ACHN (cell line): ENCODE data around the gene STRA6.

Source experiments
- DNase-seq: peaks from one replicate; pipeline ENCODE4 v3.0.0-alpha.2; 2015
- in situ Hi-C: cut with HindIII; loops from 2 replicates; pipeline ENCODE4 v1.10.0; 2017; ENCODE audit warnings: low sequenced_read_pairs, low pct_ligation_motif_present, low pct_unique_long_range_greater_than_20kb

The STRA6 gene

DNA sequence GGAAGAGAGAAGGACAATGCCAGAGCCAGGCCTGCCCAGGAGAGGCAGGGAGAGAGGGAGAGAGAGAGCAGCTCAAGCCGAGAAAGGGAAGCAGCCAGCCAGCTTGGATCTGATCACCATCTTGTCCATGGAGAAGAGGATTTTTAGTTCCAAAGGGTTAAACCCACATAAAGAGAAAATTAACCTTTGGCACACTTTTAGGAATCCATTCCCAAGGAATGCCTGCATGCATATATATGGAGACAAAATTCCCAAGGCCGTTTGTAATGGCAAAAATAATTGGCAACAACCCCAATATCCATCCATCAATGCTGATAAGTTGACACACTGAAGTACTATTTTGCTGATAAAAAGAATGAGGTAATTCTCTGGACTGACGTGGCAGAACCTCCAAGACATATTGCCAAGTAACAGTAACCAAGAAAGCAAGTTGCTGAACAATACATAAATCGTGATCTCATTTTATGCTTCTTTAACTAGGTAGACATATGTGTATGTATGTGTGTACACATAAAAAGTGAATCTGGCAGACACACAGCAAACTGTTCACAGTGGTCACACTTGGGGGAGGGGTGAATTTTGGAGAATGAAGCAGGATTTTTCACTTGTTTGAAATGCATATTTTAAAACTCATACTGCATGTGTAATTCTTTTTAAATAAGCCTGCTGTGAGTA is 7.5 kb upstream of the STRA6 start:
- DNase-seq, result no peak
- in situ Hi-C loops, result no loop called here

- no peak for DNase-seq
- in situ Hi-C loops, result no loop called here
Observed at GRCh38 chr15:74209560-74209958, 7.0 kb upstream of the STRA6 start.

GRCh38 chr15:74208901-74209559 is 6.4 kb upstream of the STRA6 start:
- DNase-seq, result peak; percentile 24
- in situ Hi-C loops, result no loop called here

DNA sequence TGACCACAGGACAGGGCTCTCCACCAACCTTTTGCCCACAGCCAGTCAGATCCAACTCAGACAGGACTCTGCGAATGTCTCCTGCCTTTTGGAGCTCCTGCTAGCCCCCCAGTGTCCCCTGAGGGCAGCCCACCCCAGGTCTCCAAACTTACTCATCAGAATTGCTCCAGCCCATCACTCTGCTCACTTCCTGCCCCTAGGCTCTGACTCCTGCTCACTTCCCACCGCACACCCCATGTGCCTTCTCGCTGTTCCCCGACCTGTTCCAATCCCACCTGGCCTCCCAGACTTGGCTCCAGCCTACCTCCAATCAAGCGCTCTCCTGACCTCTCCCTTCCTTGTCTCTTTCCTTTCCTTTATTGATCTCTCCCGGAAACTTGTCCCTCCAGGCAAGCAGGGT is 5.9 kb upstream of the STRA6 start:
- in situ Hi-C loops, result no loop called here

GRCh38 chr15:74207652-74208440 is 5.3 kb upstream of the STRA6 start:
- in situ Hi-C loops, result no loop called here
- DNase-seq, result no peak

More for the DNA sequence above, 5.9 kb upstream of the STRA6 start:
- no peak for DNase-seq

- in situ Hi-C loops, result no loop called here
- DNase-seq, result peak; percentile 73
Observed at GRCh38 chr15:74206801-74207281, 4.3 kb upstream of the STRA6 start.

- in situ Hi-C loops, result no loop called here
Observed at GRCh38 chr15:74205582-74205947, 3.0 kb upstream of the STRA6 start.

DNA sequence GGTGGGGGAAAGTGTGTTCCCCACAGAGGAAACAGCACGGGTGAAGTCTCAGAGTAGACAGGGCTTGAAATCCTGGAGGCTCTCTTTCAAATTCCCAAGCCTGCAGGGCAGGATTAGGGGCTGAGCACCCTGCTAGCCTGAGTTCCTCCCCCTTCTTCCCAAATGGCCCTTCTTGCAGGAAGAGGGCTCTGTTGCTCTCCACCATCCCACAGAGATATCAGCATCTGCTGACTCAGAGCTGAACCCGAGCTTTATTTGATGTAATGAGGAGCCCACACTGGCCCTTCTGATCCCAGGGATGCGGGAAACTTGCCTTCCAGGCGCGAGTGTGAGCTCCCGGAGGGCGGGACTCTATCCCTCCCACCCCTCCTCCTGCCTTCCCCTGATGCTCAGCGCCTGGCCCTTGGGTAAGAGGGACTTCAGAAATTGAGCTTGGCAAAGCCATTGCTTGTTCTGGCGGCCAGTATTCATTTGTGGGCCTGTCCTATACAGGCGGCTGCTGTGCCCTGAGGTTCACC is 1.4 kb upstream of the STRA6 start:
- in situ Hi-C loops, result no loop called here
- no peak for DNase-seq

More at GRCh38 chr15:74205582-74205947, 3.0 kb upstream of the STRA6 start:
- no peak for DNase-seq

GRCh38 chr15:74201710-74202420 is 722 bp downstream of the STRA6 start:
- DNase-seq, result no peak
- in situ Hi-C loops, result no loop called here

GRCh38 chr15:74200871-74201419 is 1.6 kb downstream of the STRA6 start:
- in situ Hi-C loops, result no loop called here
- DNase-seq, result no peak

- in situ Hi-C loops, result no loop called here
- DNase-seq, result peak; percentile 39
Observed at GRCh38 chr15:74200412-74200815, 2.2 kb downstream of the STRA6 start.

DNA sequence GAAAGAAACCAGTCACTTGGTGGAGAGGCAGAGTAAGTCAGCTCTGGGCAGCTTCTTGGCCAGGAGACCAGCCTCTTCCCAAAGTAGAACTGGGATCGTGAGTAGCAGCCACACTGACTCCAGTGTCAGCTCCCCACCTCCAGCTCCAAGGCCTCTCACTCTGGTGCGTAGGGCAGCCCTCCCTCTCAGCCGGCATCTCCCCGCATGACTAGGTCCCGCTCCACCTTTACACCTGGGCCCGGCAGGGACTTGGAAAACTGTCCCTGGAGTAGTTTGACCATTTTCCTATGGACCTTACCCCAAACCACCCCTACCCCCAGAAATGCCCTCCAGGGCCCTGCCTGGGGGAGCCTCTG is 3.3 kb downstream of the STRA6 start:
- no peak for DNase-seq
- in situ Hi-C loops, result no loop called here

DNA sequence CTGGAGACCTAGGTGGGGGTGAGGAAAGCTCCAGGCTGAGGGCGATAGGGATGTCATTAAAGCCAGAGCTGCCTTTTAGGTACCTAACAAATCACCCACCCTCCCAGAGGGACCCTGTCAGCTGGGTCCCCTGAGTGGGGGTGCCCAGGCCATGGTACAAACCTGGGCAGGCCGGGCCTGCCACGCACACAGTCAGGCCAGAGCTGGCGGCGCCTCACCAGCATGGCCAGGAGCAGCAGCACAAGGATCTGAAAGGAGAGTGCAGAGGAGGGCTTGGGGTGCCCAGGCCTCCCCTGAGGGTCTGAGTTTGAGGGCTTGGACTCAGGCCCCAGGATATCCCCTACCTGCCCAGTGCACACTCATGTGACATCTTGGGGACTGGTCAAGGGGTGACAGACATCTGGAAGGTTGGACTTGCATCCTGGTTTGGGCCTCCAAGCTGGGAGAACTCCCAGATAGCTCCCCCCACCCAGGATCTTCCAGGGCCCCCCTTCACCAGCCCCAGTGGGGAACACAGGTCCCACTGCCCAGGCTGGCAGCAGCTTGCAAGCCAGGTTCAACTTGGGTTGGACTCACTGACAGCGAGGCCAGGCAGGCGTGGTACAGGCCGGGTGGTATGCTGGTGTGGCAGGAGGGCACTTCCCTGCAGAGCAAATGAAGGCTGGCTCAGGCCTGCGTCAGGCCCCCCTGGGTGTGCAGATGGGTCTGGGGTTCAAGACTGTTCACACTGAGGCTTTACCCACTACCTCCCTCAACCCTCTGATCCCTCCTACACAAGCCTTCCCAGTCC is 5.2 kb downstream of the STRA6 start:
- no peak for DNase-seq
- in situ Hi-C loops, result no loop called here

- DNase-seq, result peak; percentile 50
- in situ Hi-C loops, result no loop called here
Observed at GRCh38 chr15:74196175-74196574, 6.4 kb downstream of the STRA6 start.

DNA sequence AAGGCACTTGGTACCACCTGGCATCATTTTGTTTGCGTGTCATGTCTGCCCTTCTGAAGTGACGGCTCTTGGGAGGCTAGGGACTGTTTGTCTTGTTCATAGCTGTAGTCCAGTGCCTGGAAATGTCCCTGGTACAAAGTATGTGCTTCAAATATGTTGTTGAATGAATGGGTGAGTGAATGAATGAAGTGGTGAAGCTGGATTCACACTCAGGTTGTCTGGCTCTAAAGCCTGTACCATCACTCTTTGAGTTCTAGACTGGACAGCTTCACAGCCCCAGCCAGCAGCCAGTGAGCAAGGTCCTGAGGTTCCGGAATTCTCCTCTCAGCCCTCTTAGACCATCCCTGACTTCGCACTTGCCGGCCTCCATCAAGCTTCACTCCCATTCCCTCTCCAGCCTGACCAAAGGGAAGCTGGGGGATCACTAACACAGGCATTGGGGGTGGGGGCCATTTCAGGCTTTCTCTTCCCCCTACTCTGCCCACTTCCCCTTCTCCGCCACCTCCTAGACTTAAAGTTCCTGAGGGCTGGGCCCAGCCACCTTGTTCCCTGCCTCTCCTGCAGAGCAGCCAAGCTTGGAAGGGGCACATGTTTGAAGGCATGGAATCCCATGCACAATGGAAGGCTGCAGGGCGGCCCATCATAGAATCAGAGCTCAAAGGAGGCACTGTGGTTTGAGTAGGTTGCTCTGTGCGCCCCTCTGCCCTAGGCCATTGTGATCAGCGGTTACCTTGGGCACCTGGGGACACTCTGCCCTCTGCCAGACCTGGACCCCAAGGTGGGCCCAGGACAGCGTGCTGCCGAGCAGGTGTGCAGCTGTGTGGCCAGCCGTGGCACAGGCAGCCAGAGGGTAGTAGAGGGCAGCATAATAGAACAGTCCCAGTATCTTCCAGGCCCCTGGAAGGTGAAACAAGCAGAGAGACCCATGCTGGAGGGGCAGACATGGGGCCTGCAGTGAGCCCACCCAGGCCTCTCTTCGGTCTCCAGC is 7.7 kb downstream of the STRA6 start:
- in situ Hi-C loops, result no loop called here
- DNase-seq, result no peak

DNA sequence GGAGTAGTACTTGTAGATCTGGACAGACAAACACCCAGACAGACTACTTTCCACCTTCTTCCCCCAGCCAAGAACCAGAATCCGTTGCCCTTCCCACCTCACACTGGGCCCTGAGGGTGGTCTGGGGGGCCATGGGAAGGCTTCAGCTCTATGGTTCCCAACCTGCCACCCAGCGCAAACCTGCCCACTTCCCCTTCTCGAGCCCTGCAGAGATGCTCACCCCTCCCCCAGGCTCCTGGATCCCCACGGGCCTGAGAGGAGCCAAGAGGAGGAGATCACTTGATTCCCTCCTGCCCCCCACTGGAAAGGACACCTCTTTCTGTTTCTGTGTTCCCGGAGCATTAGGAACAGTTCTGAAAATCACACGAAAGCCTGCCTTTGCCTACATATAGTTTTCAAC is 8.7 kb downstream of the STRA6 start:
- in situ Hi-C loops, result no loop called here
- no peak for DNase-seq

GRCh38 chr15:74193299-74193718 is 9.3 kb downstream of the STRA6 start:
- in situ Hi-C loops, result no loop called here
- DNase-seq, result peak; percentile 87
